ENCODE results near the gene TMEM8B. TPM values are rescaled to one million over a fixed set of nuclear protein-coding genes. Genes with fewer than 3 reads are reported as not detected.
"Not testable (repeated sequence)": the region's sequence is repeated elsewhere in the genome, so short reads cannot be mapped to it uniquely, and the experiment has no call there.

The TMEM8B gene
- total and polyA plus RNA-seq, 8 donors: 4.9 to 17.2 (median 7.5) TPM

DNA sequence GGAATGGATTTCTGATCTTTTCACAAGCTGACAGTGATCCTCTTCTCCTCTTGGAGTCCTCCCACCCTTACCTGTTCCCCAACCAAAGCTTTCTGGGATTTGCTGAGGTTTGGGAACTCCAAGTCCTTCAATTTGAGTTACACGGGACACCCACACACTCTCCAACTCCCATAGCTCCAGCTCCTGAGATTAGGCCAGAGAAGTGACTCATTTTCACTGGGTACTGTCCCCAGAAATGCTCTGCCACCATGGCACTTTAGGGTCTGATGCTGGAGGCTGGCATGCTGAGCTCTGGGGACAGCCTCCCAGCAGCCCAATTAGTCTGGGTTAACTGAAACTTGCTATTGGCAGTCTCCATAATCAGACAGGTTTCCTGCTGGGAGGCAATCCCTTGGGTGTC, 63.0 kb downstream of the TMEM8B start:
- H3K27ac ChIP-seq: no peak overlapping the region
- no peaks in the 10 kb centered on the region for H3K27me3 ChIP-seq
- H3K4me3 ChIP-seq: no peak overlapping the region
- TF ChIP-seq, protein P1, sequence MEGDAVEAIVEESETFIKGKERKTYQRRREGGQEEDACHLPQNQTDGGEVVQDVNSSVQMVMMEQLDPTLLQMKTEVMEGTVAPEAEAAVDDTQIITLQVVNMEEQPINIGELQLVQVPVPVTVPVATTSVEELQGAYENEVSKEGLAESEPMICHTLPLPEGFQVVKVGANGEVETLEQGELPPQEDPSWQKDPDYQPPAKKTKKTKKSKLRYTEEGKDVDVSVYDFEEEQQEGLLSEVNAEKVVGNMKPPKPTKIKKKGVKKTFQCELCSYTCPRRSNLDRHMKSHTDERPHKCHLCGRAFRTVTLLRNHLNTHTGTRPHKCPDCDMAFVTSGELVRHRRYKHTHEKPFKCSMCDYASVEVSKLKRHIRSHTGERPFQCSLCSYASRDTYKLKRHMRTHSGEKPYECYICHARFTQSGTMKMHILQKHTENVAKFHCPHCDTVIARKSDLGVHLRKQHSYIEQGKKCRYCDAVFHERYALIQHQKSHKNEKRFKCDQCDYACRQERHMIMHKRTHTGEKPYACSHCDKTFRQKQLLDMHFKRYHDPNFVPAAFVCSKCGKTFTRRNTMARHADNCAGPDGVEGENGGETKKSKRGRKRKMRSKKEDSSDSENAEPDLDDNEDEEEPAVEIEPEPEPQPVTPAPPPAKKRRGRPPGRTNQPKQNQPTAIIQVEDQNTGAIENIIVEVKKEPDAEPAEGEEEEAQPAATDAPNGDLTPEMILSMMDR (IDR thresholded peaks at IDR 0.05): no peak
- H3K9me3 ChIP-seq: no peaks in the 10 kb centered on the region
- intact Hi-C loops (cut with DNase I): loop anchor here in 1 of 3 donors (5.0 kb wide), 1 partner anchor 100 kb away; the partner anchor contains the start of gene NPR2
- 57 to 76% methylated on average over 1 of the region's 1 CpG for WGBS, 2 donors
- DNase-seq (no peak), ATAC-seq (no peak), FAIRE-seq (no peak)
- H3K4me1 ChIP-seq: no peaks in the 10 kb centered on the region
- H3K36me3 ChIP-seq: no peaks in the 10 kb centered on the region

DNA sequence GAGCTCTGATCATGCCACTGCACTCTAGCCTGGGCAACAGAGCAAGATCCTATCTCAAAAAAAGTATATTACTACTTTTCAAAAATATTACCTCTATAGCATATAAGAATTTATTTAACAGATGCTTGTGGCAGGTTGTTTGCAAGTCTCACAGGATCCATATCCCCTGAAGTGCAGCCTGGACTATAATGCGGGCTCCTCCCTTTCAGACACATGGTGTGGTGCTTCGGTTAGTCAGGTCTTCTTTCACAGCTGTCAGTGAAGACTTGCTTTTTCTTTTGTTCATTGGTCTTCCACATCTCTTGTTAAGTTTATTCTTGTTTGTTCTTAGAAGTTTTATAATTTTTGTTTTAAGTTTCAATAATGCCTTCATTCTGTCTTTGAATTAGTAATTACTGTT, 67.5 kb downstream of the TMEM8B start:
- intact Hi-C loops (cut with DNase I): no loop called here
- Histone ChIP-seq H3K36me3 (no peaks in the 10 kb centered on the region), H3K4me1 (no peaks in the 10 kb centered on the region), H3K27me3 (no peaks in the 10 kb centered on the region), H3K9me3 (no peaks in the 10 kb centered on the region), H3K27ac (no peak overlapping the region), H3K4me3 (no peak overlapping the region)
- DNase-seq (no peak), ATAC-seq (no peak), FAIRE-seq (peak; percentile 70)
- TF ChIP-seq, protein P1 (IDR thresholded peaks at IDR 0.05): no peak
- WGBS, 2 donors: 91 to 95% methylated on average over 2 of the region's 2 CpGs

DNA sequence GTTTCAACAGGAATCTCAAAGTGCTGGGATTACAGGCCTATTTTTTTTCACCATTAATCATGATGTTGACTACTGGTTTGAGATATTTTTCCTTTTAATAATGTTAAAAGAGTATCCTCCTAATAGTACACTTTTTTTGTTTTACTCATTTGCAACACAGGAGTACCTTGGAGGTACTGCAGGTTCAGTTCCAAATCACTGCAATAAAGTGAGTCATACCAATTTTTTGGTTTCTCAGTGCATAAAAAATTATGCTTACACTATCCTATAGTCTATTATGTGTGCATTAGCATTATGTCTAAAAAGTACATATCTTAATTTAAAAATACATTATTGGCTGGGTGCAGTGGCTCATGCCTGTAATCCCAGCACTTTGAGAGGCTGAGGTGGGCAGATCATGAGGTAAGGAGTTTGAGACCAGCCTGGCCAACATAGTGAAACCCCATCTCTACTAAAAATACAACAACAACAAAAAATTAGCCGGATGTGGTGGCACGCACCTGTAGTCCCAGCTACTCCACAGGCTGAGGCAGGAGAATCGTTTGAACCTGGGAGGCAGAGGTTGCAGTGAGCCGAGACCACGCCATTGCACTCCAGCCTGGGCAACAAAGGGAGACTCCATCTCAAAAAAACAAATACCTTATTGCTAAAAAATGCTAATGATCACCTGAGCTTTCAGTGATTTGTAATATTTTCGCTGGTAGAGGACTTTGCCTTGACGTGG, 68.5 kb downstream of the TMEM8B start:
- H3K27me3 ChIP-seq; H3K36me3 ChIP-seq; H3K27ac ChIP-seq; FAIRE-seq; H3K4me1 ChIP-seq; intact Hi-C loops (cut with DNase I); ATAC-seq; H3K4me3 ChIP-seq; DNase-seq; H3K9me3 ChIP-seq: not testable (repeated sequence)
- WGBS, 2 donors: 72 to 88% methylated on average over 7 of the region's 7 CpGs

DNA sequence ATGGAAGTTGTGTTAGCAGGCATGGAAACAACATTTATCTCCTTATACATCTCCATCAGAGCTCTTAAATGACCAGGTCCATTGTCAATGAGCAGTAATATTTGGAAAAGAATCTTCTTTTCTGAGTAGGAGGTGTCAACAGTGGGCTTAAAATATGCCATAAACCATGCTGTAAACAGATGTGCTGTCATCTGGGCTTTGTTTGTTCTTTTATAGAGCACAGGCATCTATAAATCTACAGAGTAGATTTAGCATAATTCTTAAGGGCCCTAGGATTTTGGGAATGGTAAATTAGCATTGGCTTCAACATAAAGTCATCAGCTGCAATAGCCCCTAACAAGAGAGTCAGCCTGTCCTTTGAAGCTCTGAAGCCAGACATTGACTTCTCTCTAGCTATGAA, 69.3 kb downstream of the TMEM8B start:
- no peak for ATAC-seq
- H3K4me1 ChIP-seq: no peaks in the 10 kb centered on the region
- H3K27ac ChIP-seq: no peak overlapping the region
- no peaks in the 10 kb centered on the region for H3K36me3 ChIP-seq
- intact Hi-C loops (cut with DNase I): no loop called here
- FAIRE-seq: no peak
- DNase-seq: no peak
- no peaks in the 10 kb centered on the region for H3K9me3 ChIP-seq
- H3K27me3 ChIP-seq: no peaks in the 10 kb centered on the region
- TF ChIP-seq, protein P1 (IDR thresholded peaks at IDR 0.05): no peak
- no peak overlapping the region for H3K4me3 ChIP-seq

DNA sequence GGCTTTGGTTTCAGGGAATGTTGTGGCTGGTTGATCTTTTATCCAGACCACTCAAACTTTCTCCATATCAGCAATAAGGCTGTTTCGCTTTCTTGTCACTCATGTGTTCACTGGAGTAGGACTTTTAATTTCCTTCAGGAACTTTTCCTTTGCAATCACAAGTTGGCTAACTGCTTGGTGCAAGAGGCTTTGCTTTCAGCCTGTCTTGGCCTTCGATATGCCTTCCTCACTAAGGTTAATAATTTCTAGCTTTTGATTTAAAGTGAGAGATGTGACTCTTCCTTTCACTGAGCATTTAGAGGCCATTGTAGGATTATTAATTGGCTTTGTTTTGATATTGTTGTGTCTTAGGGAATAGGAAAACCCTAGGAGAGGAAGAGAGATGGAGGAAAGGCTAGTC, 70.0 kb downstream of the TMEM8B start:
- DNase-seq (no peak), FAIRE-seq (no peak), ATAC-seq (no peak)
- intact Hi-C loops (cut with DNase I): no loop called here
- no peaks in the 10 kb centered on the region for H3K4me1 ChIP-seq
- H3K36me3 ChIP-seq: no peaks in the 10 kb centered on the region
- no peak overlapping the region for H3K4me3 ChIP-seq
- TF ChIP-seq, protein P1 (IDR thresholded peaks at IDR 0.05): no peak
- WGBS, 2 donors: 50 to 61% methylated on average over 2 of the region's 2 CpGs
- no peaks in the 10 kb centered on the region for H3K9me3 ChIP-seq
- no peaks in the 10 kb centered on the region for H3K27me3 ChIP-seq
- H3K27ac ChIP-seq: no peak overlapping the region

Measured in pancreas (tissue), 10 donors.